HG02981 (cell line): Measurements from ENCODE around the gene RASGEF1C.

Experiments
- ATAC-seq: cut with Tn5 transposase; IDR thresholded peaks from one replicate; pipeline ENCODE4 v1.9.1; 2021; ENCODE audit warnings: mild to moderate bottlenecking, moderate library complexity; ENCODE audit not compliant: unreplicated experiment

Gene RASGEF1C

DNA sequence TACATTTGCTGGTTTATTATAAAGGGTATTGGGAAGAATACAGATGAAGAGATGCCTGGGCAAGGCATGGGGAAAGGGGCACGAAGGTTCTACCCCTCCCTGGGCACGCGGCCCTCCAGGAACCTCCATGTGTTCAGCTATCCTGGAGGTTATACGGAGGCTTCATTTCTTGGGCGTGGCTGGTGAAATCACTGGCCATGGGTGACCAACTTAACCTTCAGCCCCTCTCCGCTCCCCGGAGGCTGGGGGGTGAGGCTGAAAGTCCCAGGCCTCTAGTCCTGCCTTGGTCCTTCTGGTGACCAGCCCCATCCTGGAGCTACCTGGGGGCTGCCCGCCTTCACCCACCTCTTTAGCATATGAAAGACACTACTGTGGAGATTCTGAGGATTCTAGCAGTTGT is 120.5 kb downstream of the RASGEF1C start:
- no peak for ATAC-seq

GRCh38 chr5:180086816-180087399 is 122.1 kb downstream of the RASGEF1C start:
- no peak for ATAC-seq

DNA sequence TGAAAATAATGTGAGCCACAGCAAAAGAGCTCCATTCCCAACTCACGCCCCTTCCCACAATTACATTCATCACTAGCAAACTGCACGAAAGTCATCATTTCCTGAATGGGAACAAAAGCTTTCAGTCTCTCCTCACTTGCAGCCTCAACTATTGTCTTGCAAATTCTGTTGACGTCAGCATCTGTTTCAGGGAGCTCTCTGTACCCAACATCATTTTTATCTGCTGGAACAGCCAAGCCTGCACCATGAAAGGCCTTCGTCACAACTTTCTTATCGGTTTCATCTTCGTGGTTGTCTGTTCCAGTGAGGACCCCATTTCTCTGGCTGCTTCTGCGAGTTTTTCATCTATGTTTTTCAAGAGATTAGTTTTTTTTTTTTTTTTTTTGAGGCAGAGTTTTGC is 123.2 kb downstream of the RASGEF1C start:
- no peak for ATAC-seq

GRCh38 chr5:180084638-180085561 is 124.1 kb downstream of the RASGEF1C start:
- ATAC-seq, result no peak

- ATAC-seq, result no peak
These were observed 125.4 kb downstream of the RASGEF1C start for GRCh38 chr5:180083529-180084060.

DNA sequence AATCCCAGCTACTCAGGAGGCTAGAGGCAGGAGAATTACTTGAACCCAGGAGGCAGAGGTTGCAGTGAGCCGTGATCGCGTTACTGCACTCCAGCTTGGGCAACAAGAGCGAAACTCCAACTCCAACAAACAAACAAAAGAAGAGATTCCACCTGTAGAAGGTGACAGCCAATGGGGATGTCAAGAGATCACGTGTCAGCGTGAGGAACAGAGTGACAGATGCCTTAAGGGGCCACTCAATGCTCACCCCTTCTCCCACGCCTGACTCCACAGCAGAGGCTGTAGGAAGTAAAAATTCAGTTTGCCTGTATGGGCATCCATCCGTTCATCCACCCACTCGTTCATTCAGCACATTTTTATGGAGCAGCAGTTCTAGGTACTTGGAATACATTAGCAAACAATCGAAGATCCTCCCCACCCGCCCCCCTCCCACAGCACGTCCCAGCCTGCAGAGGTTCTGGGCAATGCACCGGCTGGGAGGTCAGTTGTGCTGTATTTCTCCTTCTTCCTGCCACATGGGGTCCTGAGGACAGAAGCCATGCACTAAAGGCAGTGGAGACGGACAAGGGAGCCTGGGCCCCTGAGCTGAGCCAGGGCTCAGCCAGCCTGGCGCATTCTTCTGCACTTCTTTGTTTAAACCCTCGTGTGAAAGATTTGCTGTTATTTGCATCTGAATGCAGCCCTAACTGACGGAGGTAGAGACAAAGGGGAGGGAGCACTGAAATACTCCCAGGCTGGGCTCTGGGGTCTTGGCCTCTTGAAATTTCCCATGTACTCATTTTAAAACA is 126.2 kb downstream of the RASGEF1C start:
- no peak for ATAC-seq

DNA sequence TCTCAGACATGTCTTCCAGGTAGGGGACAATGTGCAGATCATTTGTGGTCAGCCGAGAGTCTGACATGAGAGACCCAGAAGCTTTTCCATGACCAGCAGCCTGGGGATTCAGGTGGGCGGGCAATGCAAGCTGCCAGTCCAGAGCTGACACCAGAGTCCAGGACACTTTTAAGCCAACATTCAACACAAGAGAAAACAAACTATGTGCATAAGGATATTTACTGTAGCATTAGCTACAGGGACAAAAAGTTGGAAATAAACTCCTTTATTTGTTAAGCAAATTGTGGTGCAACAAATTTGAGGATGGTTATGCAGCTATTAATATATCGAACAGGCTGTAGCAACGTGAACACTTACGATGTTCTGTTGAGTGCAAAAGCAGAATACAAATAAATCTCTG is 127.5 kb downstream of the RASGEF1C start:
- ATAC-seq, result no peak

DNA sequence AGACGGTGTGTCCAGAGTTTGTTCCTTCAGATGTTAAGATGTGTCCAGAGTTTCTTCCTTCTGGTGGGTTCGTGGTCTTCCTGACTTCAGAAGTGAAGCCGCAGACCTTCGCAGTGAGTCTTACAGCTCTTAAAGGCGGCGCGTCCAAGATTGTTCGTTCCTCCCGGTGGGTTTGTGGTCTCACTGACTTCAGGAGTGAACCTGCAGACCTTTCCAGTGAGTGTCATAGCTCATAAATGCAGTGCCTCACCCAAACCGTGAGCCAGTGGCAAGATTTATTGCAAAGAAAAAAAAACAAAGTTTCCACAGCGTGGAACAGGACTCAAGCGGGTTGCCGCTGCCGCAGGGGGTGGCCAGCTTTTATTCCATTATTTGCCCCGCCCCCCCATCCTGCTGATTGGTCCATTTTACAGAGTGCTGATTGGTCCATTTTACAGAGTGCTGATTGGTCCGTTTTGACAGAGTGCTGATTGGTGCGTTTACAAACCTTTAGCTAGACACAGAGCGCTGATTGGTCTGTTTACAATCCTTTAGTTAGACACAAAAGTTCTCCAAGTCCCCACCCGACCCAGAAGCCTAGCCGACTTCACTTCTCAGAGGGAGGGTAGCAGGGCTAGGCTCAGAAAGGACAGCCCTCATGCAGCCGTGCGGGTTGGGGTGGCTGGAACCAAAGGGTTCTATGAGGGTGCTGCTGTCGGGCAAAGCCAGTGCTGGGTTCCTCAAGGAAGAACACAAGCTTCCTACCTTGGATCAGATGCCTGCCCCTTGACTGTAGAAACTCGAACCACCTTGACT is 128.3 kb downstream of the RASGEF1C start:
- no peak for ATAC-seq

DNA sequence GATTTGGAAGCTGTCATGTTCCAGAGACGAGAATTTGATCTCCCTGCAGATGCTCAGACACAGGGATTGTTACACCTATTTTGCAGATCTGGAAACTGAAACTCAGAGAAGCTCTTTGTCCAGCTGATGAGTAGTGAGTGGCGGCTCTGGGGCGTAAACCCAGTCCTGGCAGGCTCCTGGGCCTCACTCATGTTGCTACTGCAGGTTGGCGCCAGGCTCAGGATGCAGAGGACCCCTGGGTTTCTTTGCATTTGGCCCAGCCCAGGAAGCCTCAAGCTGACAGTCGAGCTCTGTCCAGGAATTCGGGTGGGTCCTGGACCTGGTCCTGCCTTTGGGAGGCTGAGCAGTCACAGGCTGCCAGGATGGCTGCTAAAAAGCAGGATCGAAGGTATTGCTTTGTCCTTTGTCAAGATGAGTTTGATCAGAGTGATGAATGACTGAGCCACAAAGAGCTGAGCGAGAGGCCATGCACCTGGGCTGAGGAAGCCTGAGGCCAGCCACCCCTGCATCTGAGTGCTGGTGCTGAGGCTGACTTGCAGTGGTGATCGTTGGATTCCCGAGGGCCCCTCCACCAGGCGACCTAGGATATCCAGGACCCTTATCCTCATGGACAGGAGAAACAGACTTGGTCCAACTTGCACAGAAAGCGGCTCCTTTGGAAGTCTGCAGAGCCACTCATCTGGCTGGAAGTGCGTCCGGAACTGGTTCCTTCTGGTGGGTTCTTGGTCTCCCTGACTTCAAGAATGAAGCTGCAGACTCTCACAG is 129.1 kb downstream of the RASGEF1C start:
- ATAC-seq, result no peak

GRCh38 chr5:180078348-180078747 is 130.7 kb downstream of the RASGEF1C start:
- ATAC-seq, result no peak

DNA sequence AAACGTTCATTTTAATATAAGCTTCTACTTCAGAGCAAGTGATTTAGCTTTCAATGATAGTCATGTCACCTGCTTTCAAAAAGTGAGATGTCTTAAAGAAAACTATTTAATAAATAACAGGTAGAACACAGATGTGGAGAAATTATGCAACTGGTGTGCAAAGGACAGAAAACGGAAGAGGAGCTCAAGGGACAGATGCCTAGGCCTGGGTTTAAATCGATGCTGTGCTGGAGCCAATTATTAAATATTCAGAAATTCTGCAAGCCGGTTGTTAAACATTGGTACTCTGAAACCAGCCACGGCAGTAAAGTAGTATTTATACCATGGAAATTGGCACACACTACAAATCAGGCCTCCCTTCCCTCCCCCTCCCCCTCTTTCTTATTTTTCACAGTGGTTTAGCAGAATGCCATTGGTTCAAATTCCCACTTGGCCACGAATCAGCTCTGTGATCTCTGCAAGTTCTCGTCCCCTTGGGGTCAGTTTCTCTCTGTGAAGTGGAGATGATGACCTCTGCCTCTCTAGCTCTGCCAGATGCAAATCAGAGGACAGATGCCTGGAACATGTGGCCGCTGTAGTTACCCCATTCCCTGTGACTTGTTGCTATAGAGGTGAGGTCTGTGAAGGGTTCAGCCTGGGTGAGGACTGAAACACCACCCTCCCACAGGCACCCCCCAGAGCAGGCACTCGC is 131.3 kb downstream of the RASGEF1C start:
- ATAC-seq, result no peak

GRCh38 chr5:180075703-180076102 is 133.3 kb downstream of the RASGEF1C start:
- ATAC-seq, result no peak

- ATAC-seq, result no peak
These were observed 134.5 kb downstream of the RASGEF1C start for GRCh38 chr5:180074462-180074861.

- ATAC-seq, result no peak
These were observed 136.5 kb downstream of the RASGEF1C start for GRCh38 chr5:180072556-180072955.

- no peak for ATAC-seq
These were observed 136.8 kb downstream of the RASGEF1C start for GRCh38 chr5:180072256-180072548.

GRCh38 chr5:180071531-180072255 is 137.3 kb downstream of the RASGEF1C start, which contains the start of gene RNF130:
Gene RNF130 (minus strand): TSS chr5:180071759. CDS start chr5:180071702, 57 bp downstream.
- peak; percentile 45 for ATAC-seq

- peak; percentile 7 for ATAC-seq
These were observed 138.1 kb downstream of the RASGEF1C start for GRCh38 chr5:180070756-180071530.
